ENCODE data around the gene AMER2. TPM values are rescaled to one million over a fixed set of nuclear protein-coding genes. Genes with fewer than 3 reads are reported as not detected.

Gene AMER2
- total RNA-seq, 1 donor from 2014 or later = not detected

DNA sequence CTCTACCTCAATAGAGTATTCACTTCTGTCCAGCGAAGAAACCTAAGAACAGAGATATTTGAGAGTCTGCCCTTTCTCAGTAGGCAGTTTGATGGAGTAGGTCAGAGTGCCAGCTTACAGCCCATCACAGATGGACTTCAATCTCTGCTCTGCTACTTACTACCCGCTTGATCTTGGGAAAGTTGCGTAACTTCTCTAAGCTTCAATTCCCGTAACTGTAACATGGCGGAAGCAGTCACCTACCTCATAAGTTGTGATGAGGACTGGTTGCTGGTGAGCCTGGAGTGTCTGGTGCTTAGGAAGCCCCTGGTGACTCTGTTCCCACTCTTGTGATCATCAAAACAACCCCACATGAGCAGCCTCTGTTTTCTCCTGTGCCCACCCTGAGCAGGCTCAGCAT, 31.0 kb downstream of the AMER2 start:
- TF ChIP-seq, protein P1, sequence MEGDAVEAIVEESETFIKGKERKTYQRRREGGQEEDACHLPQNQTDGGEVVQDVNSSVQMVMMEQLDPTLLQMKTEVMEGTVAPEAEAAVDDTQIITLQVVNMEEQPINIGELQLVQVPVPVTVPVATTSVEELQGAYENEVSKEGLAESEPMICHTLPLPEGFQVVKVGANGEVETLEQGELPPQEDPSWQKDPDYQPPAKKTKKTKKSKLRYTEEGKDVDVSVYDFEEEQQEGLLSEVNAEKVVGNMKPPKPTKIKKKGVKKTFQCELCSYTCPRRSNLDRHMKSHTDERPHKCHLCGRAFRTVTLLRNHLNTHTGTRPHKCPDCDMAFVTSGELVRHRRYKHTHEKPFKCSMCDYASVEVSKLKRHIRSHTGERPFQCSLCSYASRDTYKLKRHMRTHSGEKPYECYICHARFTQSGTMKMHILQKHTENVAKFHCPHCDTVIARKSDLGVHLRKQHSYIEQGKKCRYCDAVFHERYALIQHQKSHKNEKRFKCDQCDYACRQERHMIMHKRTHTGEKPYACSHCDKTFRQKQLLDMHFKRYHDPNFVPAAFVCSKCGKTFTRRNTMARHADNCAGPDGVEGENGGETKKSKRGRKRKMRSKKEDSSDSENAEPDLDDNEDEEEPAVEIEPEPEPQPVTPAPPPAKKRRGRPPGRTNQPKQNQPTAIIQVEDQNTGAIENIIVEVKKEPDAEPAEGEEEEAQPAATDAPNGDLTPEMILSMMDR (IDR thresholded peaks at IDR 0.05; ENCODE audit: borderline replicate concordance) = no peak
- Histone ChIP-seq H3K27me3 (ENCODE audit: low read depth) (peaks cover 63% of the 10 kb centered on the region), H3K9me3 (replicated peaks) (no peaks in the 10 kb centered on the region), H3K36me3 (no peaks in the 10 kb centered on the region), H3K27ac (replicated peaks) (no peak overlapping the region), H3K4me1 (no peaks in the 10 kb centered on the region), H3K4me3 (no peak overlapping the region)
- DNase-seq = no peak
- intact Hi-C loops (cut with micrococcal nuclease) = no loop called here

DNA sequence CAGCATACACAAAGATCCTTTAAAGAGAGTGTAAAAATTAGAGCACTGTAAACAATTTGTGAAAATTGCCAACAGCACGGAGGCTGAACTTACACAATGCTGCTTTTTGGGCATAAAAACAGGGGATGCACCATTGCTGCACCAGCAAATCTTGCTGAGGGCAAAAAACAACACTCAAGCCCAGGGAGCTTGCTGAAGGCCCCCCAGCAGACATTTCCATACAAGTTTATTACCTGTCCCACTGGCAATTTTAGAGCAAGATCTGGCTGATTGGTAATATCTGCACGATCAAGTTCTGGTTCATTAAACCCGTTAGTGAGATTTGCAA, 34.3 kb downstream of the AMER2 start:
- peaks cover 9% of the 10 kb centered on the region for H3K9me3 ChIP-seq (replicated peaks)
- intact Hi-C loops (cut with micrococcal nuclease) = no loop called here
- DNase-seq = no peak
- no peaks in the 10 kb centered on the region for H3K4me1 ChIP-seq
- TF ChIP-seq, protein P1 (IDR thresholded peaks at IDR 0.05; ENCODE audit: borderline replicate concordance) = no peak
- H3K27me3 ChIP-seq (ENCODE audit: low read depth) = peaks cover 69% of the 10 kb centered on the region
- no peak overlapping the region for H3K27ac ChIP-seq (replicated peaks)
- no peaks in the 10 kb centered on the region for H3K36me3 ChIP-seq
- no peak overlapping the region for H3K4me3 ChIP-seq

DNA sequence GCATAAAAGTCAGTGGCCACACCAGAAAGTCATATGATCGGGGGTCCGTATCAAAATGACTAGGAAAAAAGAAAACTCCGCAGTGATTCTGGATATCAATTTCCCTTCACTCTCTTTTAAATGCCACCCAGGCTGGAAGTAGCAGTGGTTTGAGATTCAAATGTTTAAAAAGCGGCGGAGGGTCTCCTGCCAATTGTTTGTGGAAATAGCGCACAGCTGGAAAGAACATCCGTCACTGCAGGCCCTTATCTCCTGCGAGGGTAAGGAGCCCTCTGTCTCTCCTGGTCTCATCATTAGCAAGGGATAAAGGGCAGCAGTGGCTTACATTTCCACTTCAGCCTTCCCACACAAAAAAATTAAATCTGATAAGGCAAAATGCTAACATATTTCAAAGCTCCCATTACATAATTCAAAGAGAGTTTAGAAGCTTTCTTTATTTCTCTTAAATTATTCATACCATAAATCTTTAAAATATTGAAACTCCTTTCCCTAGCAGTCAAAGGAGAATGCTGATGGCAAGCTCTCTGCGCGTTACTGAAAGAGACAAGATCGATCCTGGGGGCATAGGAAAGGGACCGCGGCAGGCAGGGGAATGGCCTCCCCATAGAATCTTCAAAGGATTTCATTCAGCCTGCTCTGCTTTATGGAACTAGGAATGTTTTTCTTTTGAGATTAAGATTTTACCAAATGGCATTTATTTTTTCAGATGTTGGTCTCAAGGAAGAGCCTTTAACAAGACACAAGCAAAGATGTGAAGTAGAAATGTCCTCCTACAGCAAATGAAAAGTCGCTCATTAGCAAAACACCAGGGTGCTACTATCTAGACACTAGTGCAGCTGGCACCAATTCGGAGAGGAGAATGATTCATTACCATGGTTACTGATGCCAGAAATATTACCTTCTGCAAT, 35.0 kb downstream of the AMER2 start:
- TF ChIP-seq, protein P1 (IDR thresholded peaks at IDR 0.05; ENCODE audit: borderline replicate concordance) = no peak
- Histone ChIP-seq H3K9me3 (replicated peaks) (peaks cover 9% of the 10 kb centered on the region), H3K36me3 (no peaks in the 10 kb centered on the region), H3K4me1 (no peaks in the 10 kb centered on the region), H3K4me3 (no peak overlapping the region), H3K27ac (replicated peaks) (no peak overlapping the region), H3K27me3 (ENCODE audit: low read depth) (peaks cover 67% of the 10 kb centered on the region)
- intact Hi-C loops (cut with micrococcal nuclease) = no loop called here
- no peak for DNase-seq

DNA sequence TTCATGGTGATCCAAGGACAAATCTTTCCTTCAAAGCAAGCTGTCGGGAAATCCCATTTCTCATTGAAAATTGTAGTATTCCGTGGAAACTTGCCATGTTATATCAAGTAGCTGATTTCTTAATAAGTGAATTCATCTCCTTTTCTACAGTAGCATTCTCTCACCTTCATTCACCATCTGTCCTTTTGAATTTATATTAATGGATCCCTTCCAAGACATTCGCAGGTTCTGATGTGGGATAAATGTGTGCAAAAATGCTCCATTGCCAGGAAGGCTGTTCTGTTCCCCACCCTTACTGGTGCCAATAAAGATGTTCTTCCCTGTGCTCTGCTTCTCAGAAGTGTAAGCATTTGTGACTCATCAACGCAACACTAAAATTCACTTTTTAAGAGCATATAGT, 36.2 kb downstream of the AMER2 start:
- TF ChIP-seq, protein P1 (IDR thresholded peaks at IDR 0.05; ENCODE audit: borderline replicate concordance) = no peak
- Histone ChIP-seq H3K4me3 (no peak overlapping the region), H3K27ac (replicated peaks) (no peak overlapping the region), H3K4me1 (no peaks in the 10 kb centered on the region), H3K9me3 (replicated peaks) (peaks cover 9% of the 10 kb centered on the region), H3K27me3 (ENCODE audit: low read depth) (peaks cover 59% of the 10 kb centered on the region), H3K36me3 (no peaks in the 10 kb centered on the region)
- intact Hi-C loops (cut with micrococcal nuclease) = no loop called here
- no peak for DNase-seq

DNA sequence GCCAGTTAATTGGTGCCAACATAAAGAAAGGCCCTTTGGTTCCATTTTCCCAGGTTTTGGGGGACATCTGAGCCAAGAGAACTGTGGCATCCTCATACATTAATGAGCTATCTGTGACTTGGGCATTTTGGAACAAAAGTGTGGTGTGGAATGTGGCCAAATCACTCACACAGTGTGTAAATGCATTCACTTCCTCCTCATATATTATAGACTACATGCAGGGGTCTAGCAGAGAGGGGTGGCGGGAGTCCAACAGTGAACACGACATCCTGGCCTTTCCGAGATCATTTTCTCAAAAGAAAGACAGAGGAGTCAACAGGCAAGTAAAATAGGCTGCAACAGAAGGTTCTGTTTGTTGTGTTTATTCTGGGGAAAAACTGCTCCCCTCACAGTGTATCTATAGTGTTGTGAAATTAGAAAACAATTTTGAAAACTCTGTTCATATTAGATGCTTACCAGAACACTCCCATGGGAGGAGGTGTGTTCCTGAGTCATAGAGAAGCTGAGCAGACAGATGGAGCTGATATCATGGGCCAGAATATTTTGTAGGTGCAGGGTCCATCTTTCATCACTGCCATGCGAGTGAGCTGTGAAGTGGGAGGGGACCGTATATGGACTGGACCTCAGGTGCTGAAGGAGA, 39.2 kb downstream of the AMER2 start:
- TF ChIP-seq, protein P1 (IDR thresholded peaks at IDR 0.05; ENCODE audit: borderline replicate concordance) = no peak
- Histone ChIP-seq H3K9me3 (replicated peaks) (peaks cover 9% of the 10 kb centered on the region), H3K4me3 (no peak overlapping the region), H3K4me1 (no peaks in the 10 kb centered on the region), H3K27ac (replicated peaks) (no peak overlapping the region), H3K27me3 (ENCODE audit: low read depth) (peaks cover 61% of the 10 kb centered on the region), H3K36me3 (no peaks in the 10 kb centered on the region)
- no peak for DNase-seq
- intact Hi-C loops (cut with micrococcal nuclease) = no loop called here
